RPMI7951 (cell line): Measurements from ENCODE around the gene FGF9. TPM values are rescaled to one million over a fixed set of nuclear protein-coding genes. Genes with fewer than 3 reads are reported as not detected.

ENCODE experiments used
- DNase-seq: peaks from one replicate; pipeline ENCODE4 v3.0.0-alpha.2; 2012; ENCODE audit warnings: low read depth
- total RNA-seq: library from RNA; depleted of rRNA; stranded (reverse); fragments of >200 nt; shearing (Covaris generic); gene quantifications from 2 replicates; pipeline ENCODE4 v1.2.3, GENCODE V29; 2014; rRNA removed

Gene FGF9
- not detected in 2 replicates for total RNA-seq

DNA sequence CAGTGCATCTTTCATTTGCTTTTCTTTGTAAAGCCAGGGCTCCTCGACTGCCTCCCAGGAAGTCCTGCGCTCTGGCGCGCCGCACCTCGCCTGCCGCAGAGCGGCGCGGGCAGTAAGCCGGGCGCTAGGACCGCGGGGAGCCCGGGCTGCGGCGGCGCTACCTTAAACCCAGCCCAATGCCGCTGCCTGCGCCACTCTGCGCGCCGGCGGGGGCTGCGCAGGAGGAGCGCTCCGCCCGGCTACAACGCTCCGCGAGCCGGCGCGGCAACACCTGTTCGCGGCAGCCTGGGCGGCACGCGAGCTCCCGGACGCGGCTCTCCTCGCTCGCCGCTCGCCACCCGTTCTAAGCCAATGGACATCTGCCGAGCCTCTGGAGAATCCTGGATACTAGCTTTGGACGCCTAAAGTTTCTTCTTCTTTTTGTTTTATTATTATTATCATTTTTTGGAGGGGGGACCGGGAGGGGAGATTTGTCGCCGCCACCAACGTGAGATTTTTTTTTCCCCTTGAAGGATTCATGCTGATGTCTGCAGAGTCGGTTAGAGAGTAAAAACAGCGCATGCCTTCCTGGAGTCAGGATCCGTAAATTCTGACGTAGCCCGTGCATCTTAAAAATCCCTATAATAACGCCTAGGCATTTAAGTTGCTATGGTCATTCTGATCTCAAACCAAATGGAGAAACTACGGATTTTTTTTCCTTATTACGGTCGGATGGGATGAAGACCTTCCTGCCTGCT, at the start of gene FGF9:
Gene FGF9 (plus strand): TSS at position 191 of the 737 bp plus-strand sequence. CDS start 840 bp downstream, outside the sequence.
- DNase-seq, result peak; percentile 54

GRCh38 chr13:21625366-21625765, 45.5 kb upstream of the FGF9 start:
- peak; percentile 60 for DNase-seq

DNA sequence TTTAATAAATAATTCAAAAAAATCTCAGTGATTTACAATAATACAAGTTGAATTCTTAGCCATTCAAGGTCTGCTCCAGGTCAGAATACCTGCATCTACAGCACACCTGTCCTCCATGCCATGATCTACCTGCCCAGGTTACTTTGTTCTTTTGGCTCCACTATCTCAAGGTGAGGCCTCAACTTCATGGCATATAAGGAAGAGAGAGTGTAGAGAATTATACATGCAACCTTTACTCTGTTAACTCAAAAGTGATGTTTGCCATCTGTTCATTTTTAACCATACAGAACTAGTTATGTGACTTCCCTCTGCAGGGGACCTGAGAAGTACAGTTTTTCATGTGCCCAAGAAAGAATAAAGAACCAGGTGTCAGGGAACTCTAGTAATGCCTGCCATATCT, 38.7 kb upstream of the FGF9 start:
- no peak for DNase-seq

- no peak for DNase-seq
Measured at GRCh38 chr13:21636656-21637055, 34.2 kb upstream of the FGF9 start.

- DNase-seq, result peak; percentile 91
Measured at GRCh38 chr13:21637296-21637695, 33.6 kb upstream of the FGF9 start.

- peak; percentile 17 for DNase-seq
Measured at GRCh38 chr13:21638319-21639282, 32.3 kb upstream of the FGF9 start.

- no peak for DNase-seq
Measured at GRCh38 chr13:21639561-21639960, 31.3 kb upstream of the FGF9 start.

DNA sequence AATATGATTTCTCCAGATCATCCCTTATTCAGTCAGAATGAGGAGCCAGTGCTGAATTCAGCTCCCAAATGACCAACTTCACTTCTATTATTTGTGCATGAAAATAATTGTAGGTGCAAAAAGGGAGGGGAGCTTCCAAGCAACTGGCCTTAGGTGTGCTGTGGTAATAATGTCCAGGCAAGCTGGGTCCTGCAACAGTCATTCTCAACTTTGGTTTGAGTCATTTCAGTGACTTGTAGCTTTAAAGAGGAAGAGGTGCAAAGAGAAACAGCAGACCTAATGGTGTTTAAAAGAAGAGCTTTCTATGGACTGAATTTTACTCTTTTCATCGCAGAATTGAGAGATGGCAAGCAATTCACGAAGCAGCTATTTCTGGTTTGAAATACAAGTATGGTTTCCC, 29.2 kb upstream of the FGF9 start:
- DNase-seq, result no peak

DNA sequence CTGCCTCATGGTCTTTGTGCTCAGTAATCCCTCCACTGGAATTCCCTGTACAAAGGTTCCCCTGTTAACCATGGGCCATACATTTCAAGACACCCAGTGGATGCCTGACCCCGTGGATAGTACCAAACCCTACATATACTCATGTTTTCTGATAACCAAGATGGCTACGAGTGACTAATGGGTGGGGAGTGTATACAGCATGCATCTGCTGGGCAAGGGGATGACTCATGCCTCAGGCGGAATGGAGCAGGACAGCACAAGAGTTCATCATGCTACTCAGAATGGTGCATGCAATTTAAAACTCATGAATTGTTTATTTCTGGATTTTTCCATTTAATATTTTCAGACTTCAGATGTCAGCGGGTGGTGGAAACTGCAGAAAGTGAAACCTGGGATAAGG, 13.3 kb upstream of the FGF9 start:
- peak; percentile 75 for DNase-seq

DNA sequence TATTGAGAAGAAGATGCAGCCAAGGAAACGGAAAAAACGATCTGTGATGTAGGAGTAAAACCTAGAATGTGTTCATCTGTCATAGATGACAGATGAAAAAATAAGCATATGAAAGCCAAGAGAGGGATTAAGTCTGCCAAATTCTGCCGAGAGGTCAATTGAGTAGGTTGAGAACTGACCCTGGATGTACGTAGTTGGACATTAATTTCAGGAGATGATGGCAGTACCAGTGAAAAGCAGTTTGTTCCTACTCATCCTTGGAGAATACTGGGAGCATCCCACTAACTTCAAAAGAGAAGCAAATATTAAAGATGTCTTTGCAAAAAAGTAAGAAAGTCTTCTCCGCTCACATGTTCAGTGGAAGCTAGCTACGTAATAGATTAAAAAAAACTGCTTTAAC, 11.8 kb upstream of the FGF9 start:
- DNase-seq, result no peak

- no peak for DNase-seq
Measured at GRCh38 chr13:21661097-21661909, 9.6 kb upstream of the FGF9 start.

DNA sequence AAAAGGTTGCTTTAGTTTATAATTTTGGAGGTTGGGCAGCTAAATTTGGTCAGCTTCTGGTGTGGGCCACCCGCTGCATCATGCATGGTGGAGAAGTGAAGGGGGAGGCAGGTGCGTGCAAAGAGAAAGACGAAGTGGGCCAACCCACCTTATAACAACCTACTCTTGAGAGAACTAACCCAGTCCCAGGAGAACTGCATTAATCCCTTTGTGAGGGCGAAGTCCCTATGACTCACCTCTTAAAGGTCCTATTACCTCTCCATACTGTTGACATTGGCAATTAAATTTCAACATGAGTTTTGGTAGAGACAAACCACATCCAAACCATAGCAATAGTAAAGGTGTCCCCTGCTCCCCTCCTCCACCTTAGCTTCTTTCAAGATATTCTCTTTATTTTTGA, 7.7 kb upstream of the FGF9 start:
- no peak for DNase-seq

DNA sequence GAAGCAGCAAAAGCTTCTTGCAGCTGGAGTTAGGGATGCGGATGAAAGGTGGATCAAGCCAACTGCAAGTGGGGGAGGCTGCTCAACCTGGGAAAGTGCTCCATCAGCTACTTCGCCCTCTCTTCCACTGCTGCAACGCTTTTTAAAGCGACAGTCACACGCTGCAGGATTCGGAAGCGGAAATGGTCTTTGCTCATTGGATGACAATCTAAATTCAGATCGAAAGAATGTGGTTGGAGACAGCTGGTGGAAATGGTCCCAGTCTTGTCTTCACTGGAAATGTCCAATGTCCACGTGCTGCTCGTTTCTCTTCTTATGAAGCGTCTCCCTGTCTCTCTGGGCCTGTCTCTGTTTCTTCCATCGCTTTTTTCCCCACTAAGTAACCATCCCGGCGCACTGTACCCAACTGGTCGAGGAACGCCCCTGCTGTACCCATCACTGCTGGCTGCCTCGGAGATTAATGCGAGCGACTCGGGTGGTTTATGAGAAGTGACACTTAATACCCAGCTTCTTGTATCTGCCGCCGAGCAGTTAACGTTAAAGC, 2.1 kb upstream of the FGF9 start:
- no peak for DNase-seq

DNA sequence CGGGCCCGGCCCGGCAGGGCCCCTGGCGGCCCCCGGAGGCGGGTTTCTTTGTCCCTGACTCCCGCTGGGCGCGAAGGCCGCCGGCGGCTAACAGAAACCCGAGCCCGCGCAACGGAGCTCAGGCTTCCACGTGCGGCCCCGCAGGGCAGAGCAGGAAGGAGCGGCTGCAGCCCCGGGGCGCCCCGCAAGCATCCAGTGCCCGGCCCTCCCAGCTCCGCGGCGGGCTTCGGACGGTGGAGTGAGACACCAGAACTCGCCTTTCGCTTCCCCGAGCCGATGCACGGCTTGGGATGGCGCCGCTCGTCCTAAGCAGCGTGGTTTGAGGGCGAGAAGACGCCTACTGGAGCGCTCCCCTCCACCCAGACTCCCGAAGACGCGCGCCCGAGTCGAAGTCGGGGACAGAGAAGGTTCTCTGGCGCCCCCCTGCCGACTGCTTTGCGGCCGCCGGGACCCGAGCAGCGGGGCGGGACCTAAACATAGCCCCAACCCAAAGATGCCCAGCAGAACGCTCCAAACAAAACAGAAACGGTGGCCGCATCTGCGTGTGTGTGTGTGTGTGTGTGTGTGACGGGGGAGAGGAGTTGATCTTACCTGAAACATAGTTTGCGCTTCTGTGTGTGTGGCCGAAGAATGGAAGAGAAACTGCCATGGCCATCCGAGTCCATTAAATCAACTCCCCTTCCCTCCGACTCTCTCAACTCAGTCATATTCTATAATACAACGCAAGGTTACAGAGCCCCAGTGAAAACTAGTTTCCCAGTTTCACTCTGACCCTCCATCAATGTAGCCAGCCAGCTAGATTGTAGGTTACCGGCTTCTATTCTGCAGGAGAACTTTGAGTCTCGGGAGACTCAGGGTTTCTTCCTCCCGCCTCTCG, 629 bp upstream of the FGF9 start:
- DNase-seq, result peak; percentile 32

- DNase-seq, result no peak
Measured at GRCh38 chr13:21671620-21672286, 880 bp downstream of the FGF9 start.

GRCh38 chr13:21672287-21672680, 1.4 kb downstream of the FGF9 start:
- DNase-seq, result no peak

DNA sequence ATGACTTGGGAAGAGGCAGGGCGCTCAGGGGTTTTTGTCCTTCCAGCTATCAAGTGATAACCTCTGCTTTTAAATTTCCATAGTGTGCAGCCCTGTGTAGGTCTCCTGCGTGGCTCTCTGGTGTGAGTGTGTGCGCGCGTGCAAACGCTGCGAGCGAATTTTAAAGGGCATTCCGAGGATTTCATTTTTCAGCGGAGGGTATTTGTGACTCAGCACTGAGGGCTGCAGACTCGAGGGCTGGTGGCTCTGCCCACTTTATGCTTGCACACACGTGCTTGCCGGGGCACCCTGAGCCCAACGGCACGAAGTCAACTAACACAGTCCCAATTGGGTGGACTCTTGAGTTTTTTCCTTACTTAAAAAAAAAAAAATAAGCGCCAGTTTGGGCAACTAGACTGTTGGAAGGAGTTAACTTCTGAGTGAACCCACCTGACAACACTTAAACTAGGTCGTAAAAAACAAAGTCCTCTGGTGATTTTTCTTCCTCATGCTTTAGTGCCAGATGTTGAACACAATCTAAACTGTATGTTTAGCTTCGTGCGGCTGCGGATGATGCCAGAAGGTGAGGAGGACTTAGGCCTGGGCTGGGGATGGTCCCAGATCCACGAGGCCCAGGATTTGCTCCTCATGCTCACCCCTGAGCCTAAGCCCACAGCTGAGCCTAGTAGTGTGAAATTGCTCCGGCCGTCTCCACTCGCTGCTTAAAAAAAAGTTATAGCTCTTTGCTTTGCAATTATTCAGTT, 2.1 kb downstream of the FGF9 start:
- no peak for DNase-seq

GRCh38 chr13:21673539-21673788, 2.6 kb downstream of the FGF9 start:
- no peak for DNase-seq

GRCh38 chr13:21673789-21674489, 3.1 kb downstream of the FGF9 start:
- DNase-seq, result no peak
